Nephron (organoid): ENCODE measurements around the gene ARMS2.

Source experiments
- H3K27ac Mint-ChIP-seq, 3 experiments: 2 replicates each; pipeline ENCODE4 v1.8.0; 2020; ENCODE audit warnings: mixed read lengths in 3 of 3, mild to moderate bottlenecking in 2 of 3, moderate library complexity in 1 of 3
- H3K27me3 Mint-ChIP-seq: 2 replicates; pipeline ENCODE4 v1.8.0; 2021; ENCODE audit warnings: low read depth, mild to moderate bottlenecking, moderate library complexity, mixed read lengths
- H3K36me3 Mint-ChIP-seq: 2 replicates; pipeline ENCODE4 v1.8.0; 2020; ENCODE audit warnings: low read depth, mixed read lengths
- H3K4me1 Mint-ChIP-seq: 2 replicates; pipeline ENCODE4 v1.8.0; 2020; ENCODE audit warnings: mixed read lengths
- H3K4me3 Mint-ChIP-seq, 3 experiments: 2 replicates each; pipeline ENCODE4 v1.8.0; 2020; ENCODE audit warnings: mild to moderate bottlenecking in 3 of 3, mixed read lengths in 3 of 3, moderate library complexity in 2 of 3
- H3K9me3 Mint-ChIP-seq: 2 replicates; pipeline ENCODE4 v1.8.0; 2020; ENCODE audit warnings: mixed read lengths
- CTCF ChIP-seq, 3 experiments: fragments of 200-600 bp; sonication (generic); IDR thresholded peaks; one replicate each; pipeline ENCODE4 v1.5.0; 2021; ENCODE audit warnings: antibody characterized with exemption in 3 of 3; ENCODE audit not compliant: unreplicated experiment in 3 of 3

ARMS2 gene

GRCh38 chr10:122480146-122480833 lies 25.8 kb downstream of the ARMS2 start:
- H3K9me3 Mint-ChIP-seq, result peaks cover 3% of the 10 kb centered on the region
- peak overlapping the region in 1 of 3 experiments; percentile 63 for H3K27ac Mint-ChIP-seq
- TF ChIP-seq CTCF (IDR thresholded peaks at IDR 0.05; ENCODE audit: unreplicated experiment in 3 of 3), result no peak
- peaks cover 5% of the 10 kb centered on the region for H3K36me3 Mint-ChIP-seq
- H3K4me3 Mint-ChIP-seq, result no peak overlapping the region
- H3K4me1 Mint-ChIP-seq, result peaks cover 42% of the 10 kb centered on the region
- peaks cover 6% of the 10 kb centered on the region for H3K27me3 Mint-ChIP-seq

GRCh38 chr10:122481296-122482056 lies 27.0 kb downstream of the ARMS2 start:
- Mint-ChIP-seq H3K27ac (no peak overlapping the region), H3K4me3 (no peak overlapping the region), H3K4me1 (peaks cover 42% of the 10 kb centered on the region), H3K27me3 (peaks cover 4% of the 10 kb centered on the region), H3K9me3 (peaks cover 3% of the 10 kb centered on the region), H3K36me3 (peaks cover 5% of the 10 kb centered on the region)
- no peak for TF ChIP-seq CTCF (IDR thresholded peaks at IDR 0.05; ENCODE audit: unreplicated experiment in 3 of 3)

GRCh38 chr10:122484276-122485060 lies 30.0 kb downstream of the ARMS2 start:
- no peak for TF ChIP-seq CTCF (IDR thresholded peaks at IDR 0.05; ENCODE audit: unreplicated experiment in 3 of 3)
- H3K4me3 Mint-ChIP-seq, result no peak overlapping the region
- peak overlapping the region in 1 of 3 experiments; percentile 47 for H3K27ac Mint-ChIP-seq
- H3K4me1 Mint-ChIP-seq, result peaks cover 47% of the 10 kb centered on the region
- H3K9me3 Mint-ChIP-seq, result peaks cover 3% of the 10 kb centered on the region
- peaks cover 13% of the 10 kb centered on the region for H3K36me3 Mint-ChIP-seq
- peaks cover 9% of the 10 kb centered on the region for H3K27me3 Mint-ChIP-seq

GRCh38 chr10:122485670-122486069 lies 31.2 kb downstream of the ARMS2 start:
- H3K4me1 Mint-ChIP-seq, result peaks cover 54% of the 10 kb centered on the region
- H3K4me3 Mint-ChIP-seq, result no peak overlapping the region
- H3K36me3 Mint-ChIP-seq, result peaks cover 13% of the 10 kb centered on the region
- no peak for TF ChIP-seq CTCF (IDR thresholded peaks at IDR 0.05; ENCODE audit: unreplicated experiment in 3 of 3)
- H3K27me3 Mint-ChIP-seq, result peaks cover 9% of the 10 kb centered on the region
- peak overlapping the region; percentile 13 to 93 (median 87) for H3K27ac Mint-ChIP-seq
- H3K9me3 Mint-ChIP-seq, result peaks cover 3% of the 10 kb centered on the region

- peaks cover 14% of the 10 kb centered on the region for H3K36me3 Mint-ChIP-seq
- TF ChIP-seq CTCF (IDR thresholded peaks at IDR 0.05; ENCODE audit: unreplicated experiment in 3 of 3), result no peak
- H3K27me3 Mint-ChIP-seq, result peaks cover 9% of the 10 kb centered on the region
- H3K4me3 Mint-ChIP-seq, result no peak overlapping the region
- peak overlapping the region; percentile 13 to 32 (median 28) for H3K27ac Mint-ChIP-seq
- peaks cover 3% of the 10 kb centered on the region for H3K9me3 Mint-ChIP-seq
- peaks cover 58% of the 10 kb centered on the region for H3K4me1 Mint-ChIP-seq
These were observed 32.1 kb downstream of the ARMS2 start for GRCh38 chr10:122486406-122487080.
